NCI-H1092 treated with DMSO at 0.1 percent for 48 hours (cell line): ENCODE results near the gene SLC43A2.
A peak's percentile ranks its signal among the peaks of the same experiment; 100 is the strongest.
"Not testable (repeated sequence)": the region's sequence is repeated elsewhere in the genome, so short reads cannot be mapped to it uniquely, and the experiment has no call there.

Experiments used
- DNase-seq: peaks from one replicate; lab custom pipeline; 2025; lab: John Stamatoyannopoulos, UW

SLC43A2 gene

GRCh38 chr17:1627982-1628855, at the start of gene SLC43A2:
Gene SLC43A2 (minus strand): TSS chr17:1628834. CDS start chr17:1627874, 960 bp downstream.
- DNase-seq = peak; percentile 75

- DNase-seq = no peak
These were observed 47.8 kb upstream of the SLC43A2 start for GRCh38 chr17:1676401-1676800.

DNA sequence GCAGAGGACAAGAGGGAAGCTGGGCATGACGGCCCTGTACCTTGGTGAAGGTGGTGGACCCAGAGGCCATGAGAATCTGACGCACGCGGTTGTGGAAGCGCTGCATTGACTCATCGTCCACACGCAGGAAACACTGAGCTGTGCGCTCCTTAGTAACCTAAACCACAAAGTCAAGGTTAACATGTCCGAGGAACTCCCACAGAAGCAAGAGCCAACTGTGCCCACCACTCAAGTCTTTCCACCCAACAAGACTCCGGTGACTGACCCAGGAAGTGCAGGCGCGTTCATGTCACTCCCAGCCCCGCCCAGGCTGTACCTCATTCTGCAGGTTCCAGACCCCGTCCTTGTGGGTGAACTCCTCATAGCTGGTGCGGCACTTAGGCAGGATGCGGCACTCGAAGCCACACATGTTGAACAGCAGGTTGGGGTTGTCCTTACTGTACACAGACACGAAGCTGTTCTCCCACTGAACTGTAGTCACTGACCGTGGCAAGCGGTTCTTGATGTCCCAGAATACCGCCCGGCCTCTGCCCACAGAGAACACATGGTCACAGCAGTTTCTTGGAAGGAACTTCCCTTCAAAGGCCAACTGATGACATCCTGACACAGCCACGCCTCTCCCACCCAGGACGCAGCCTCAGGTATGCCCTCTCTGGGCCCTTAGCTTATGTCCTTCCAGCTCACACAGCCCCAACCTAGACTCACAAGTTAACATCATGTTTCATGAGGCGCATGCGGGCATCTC, 44.6 kb upstream of the SLC43A2 start:
- no peak for DNase-seq

GRCh38 chr17:1663934-1664333, 35.3 kb upstream of the SLC43A2 start:
- not testable (repeated sequence) for DNase-seq

- DNase-seq = no peak
These were observed 32.4 kb upstream of the SLC43A2 start for GRCh38 chr17:1661045-1661444.

- DNase-seq = no peak
These were observed 29.5 kb upstream of the SLC43A2 start for GRCh38 chr17:1658100-1658499.

GRCh38 chr17:1653735-1654134, 25.1 kb upstream of the SLC43A2 start:
- no peak for DNase-seq

DNA sequence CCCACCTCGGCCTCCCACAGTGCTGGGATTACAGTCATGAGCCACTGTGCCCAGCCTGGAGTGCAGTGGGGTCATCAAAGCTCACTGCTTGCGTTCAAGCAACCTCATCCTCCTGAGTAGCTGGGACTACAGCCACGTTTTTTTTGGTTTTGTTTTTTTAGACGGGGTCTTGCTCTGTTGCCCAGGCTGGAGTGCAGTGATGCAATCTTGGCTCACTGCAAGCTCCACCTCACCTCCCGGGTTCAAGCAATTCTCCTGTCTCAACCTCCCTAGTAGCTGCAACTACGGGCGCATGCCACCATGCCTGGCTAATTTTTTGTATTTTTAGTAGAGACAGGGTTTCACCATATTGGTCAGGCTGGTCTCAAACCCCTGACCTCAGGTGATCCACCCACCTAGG, 24.2 kb upstream of the SLC43A2 start:
- not testable (repeated sequence) for DNase-seq

DNA sequence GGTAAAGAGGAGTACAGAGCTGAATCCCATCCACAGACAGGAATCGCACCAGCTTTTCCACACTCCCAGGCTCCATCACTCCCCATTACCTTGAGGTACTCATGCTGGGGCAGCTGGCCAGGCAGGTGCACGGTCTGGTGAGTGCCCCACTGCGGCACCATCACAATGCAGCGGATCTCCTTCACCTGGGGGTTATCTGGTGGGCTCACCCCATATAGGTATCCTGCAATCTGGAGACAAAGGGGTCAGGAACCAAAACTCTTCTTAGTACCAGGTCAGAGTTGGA, 22.9 kb upstream of the SLC43A2 start:
- DNase-seq = no peak

DNA sequence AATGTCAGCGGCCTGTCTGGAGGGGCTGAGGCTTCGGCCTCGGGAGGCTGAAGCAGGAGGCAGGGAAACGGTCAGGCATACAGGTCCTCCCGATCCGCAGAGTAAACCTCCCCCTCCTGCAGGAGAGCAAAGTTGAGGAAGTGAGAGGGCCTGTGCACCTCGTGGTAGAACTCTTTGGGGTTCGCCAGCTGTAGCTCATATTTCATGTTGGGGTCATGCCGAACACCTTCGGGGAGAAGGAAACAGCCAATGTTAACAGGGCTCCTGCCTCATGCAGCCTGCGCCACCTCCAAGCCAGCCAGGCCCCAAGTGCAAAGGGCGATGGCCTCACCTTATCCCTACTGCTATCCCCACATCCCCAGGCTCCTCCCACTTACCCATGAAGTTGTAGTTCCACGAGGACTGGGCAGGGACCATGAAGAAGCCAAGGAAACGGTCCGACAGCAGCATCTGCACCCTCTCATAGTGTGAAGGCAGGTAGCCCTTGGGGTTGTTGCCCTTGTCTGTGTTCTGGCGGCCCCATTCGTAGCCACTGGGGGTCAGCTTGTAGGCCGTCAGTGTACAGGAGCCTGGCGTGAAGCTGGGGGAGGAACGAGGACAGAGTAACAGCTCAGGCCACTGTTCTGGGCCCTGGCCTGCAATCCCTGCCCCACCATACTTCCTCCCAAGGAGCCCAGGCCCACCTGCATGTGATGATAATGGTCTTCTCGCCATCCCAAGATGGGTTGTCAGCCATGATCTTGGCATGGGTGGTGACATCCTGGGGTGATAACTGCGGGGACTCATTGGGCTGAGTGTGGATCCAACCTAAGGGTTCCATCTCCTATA, 22.3 kb upstream of the SLC43A2 start:
- DNase-seq = no peak

DNA sequence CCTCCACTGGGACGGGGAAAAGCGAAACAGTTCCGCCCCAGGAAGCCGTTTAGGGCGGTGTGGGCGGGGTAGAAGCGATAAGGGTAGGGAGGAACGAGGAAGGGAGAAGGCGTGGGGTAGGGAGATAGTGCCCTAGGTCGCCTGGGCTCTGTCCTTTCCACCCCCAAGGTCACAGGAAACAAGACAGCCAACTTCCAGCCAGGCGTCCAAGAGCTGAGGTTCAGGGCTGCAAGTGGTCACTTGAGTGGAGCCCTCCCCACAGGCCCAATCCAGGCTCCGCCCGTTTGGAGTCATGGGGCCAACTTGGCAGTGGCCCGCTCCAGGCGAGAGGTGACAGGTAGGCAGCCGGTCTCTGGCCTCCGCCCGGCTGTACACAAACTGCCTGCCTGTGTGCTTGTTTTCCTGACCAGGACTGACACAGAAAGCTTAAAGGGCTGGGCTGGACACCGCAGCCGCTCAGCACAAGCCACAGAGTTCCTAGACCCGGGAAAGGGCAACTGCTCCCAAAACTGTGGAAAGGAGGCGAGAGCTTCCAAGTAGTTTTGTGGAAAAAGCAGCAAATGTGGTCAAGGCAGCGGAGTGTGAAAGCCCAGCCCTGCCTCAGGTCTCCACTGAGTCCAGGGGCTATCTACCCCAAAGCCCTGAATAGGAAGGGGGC, 21.3 kb upstream of the SLC43A2 start, which contains the start of gene RILP:
Gene RILP (minus strand): TSS at position 23 of the 658 bp plus-strand sequence. CDS start 62 bp downstream, outside the sequence.
- DNase-seq = no peak

GRCh38 chr17:1648963-1649843, 20.6 kb upstream of the SLC43A2 start:
- peak; percentile 60 for DNase-seq

GRCh38 chr17:1648173-1648962, 19.7 kb upstream of the SLC43A2 start:
- DNase-seq = no peak

- DNase-seq = no peak
These were observed 19.2 kb upstream of the SLC43A2 start for GRCh38 chr17:1647802-1648171.

GRCh38 chr17:1646199-1646875, 17.7 kb upstream of the SLC43A2 start:
- no peak for DNase-seq

DNA sequence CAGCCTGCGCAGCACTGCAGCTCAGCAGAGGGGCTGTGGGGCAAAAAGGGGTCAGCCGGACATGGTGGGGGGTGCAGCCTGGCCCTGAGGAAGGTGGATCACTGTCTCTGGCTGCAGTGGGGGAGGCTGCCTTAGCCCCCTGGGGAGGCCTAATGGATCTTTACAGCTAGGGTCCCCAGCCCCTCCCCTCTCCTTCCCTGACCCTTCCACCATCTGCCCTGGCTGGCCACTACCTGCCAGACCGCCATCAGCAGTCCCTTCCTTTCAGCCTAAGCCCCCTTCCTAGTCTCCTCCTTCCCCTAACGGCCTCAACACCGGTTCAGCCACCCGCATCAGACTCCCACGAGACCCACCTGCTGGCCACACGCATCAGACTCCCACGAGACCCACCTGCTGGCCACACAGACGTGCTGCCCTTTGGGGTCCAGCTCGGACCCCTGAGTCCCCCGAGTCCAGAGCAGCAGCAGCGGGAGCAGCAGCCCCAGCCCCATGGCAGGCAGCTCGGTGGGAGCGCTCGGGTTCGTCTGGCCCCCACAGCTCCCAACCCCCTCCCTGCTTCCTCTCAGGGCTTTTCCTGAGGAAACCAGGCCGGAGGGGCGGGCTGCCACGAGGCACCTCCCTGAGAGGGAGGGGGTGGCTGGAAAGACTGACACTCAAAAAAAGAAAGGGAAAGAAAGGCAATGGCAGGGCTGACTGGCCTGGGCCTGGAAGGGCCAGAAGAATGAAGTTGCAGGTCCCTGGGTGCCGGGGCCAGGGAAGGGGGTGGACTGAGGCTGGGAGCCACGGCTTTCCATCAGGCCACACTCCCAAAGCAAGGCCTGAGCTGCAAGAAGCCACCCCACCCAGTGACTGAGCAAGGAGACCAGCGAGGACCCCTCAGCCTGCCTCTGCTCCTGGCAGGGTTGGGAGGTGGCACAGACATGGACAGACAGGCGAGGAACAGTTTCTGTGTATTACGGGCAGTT, 16.9 kb upstream of the SLC43A2 start, which contains the start of gene SCARF1:
Gene SCARF1 (minus strand): TSS at position 526 of the 965 bp plus-strand sequence. CDS start 35 bp downstream, at position 491.
- no peak for DNase-seq

DNA sequence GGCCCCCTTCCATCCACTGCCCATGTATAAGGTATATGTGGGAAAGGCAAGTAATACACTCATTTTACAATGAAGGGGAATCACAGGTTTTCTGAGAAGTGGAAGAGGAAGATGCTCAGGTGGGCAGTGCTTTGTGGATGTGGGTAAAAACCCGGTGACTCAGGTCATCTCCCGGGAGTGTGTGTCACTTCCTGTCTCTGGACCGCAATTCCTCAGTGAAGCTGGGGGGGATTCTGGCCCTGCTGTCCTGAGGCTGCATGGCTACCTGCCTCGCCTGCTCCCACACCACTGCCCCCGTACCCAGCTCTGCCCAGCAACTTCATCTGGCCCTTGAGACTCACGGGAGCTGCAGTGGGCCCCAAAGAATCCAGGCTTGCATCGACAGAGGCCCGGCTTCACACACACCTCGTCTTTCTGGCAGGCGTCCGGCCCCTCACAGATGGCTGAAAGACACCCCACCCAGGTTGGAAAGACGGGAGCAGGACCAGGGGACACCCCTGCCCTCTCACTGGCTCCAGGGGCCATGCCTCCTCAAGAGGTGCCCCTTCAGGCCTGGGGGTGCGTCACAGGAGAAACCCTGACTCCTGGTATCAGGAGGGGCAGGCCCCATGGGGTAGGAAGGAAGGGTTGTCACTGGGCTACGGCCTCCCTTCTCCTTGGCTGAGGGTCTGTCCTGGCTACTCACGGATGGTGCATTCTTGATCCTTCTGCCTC, 16.0 kb upstream of the SLC43A2 start:
- DNase-seq = no peak
